GM19455 (cell line): Measurements from ENCODE around the gene ACSS3.
"Not testable (repeated sequence)": the region's sequence is repeated elsewhere in the genome, so short reads cannot be mapped to it uniquely, and the experiment has no call there.

Experiments used
- ATAC-seq: cut with Tn5 transposase; IDR thresholded peaks from one replicate; pipeline ENCODE4 v1.9.1; 2021; ENCODE audit not compliant: unreplicated experiment

Gene ACSS3

DNA sequence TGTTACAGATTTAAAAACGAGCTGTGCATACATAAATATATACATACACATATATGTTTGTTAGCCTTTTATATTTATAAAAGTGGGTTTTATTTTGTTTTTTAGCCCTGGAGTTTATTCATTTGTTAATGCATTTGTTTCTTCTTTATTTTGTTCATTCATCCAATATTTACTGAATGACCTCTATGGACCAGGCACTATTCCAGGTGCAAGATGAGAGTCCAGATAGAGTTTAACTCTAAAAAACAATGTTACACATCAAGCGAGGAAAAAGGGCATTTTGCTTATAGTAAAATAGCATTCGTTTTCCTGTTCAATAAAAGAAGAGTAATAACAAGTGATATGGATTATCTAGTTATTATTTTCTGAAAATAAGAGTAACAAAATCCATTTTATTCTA lies 14.2 kb downstream of the ACSS3 start:
- ATAC-seq = no peak

DNA sequence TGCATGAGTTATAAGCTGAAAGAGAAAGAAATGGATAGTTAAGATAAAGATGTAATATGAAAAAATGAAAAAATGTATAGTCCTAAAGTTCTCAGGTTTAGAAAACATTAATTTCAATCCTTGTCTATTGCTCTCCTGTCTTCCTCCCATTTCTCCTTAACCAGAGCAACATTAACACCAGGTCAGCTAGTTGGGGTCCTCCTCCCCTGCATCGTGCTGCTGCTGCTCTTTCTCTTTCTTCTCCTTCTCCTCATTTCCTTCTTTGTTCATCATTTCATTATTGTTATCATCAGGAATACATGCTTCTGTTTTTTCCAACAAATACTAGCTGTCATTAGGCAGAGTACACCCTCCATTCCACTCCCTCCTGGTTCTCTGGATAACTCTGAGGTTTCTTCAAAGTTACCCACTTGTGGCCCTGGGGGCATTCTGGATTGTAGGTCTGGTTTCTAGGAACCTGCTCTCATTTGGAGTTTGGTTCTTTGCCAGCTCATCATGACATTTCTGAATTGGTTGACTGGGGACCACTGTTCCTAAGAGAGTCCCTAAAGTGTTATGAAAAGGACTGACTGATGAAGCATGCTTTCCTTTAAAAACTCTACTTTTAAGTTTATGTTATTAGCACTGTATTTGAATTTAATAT lies 17.0 kb downstream of the ACSS3 start:
- no peak for ATAC-seq

GRCh38 chr12:81095501-81096232 lies 17.8 kb downstream of the ACSS3 start:
- no peak for ATAC-seq

DNA sequence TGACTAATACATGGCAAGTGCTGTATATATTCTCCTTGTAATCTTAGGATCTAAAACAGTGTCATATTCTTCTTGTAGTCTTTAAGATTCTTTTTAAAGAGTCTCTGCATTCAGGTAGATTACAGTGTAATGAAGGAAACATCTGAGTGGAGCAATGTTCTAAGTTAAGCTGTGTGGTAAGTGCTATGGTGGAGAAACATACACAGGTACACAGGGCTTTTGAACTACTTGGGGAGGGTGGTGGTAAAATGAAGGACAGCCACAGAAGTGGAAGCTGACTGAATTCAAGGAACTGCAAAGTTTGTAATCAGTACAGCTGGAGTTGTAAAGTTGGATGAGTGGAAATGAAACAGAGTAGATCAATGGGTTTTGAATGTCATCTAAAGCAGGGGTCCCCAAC lies 27.8 kb downstream of the ACSS3 start:
- ATAC-seq = no peak

DNA sequence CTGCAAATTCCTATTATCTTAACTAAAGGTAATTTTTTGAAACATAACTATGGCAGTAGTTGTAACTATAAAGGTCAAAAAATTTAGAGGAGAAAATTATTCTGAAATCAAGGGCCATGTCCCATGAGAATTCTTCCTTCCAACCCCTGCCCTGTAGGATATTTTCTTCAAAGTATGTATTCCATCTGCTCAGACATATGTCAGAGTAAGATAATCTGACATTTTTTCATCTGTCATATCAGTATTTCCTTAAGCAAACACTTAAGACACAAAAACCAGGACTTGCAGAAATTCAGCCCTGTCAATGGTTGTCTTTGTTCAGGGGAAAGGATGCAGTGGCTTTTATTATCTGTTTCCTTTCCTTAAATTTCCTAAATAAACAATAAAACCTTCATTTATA lies 36.3 kb downstream of the ACSS3 start:
- no peak for ATAC-seq

- not testable (repeated sequence) for ATAC-seq
These were observed 41.2 kb downstream of the ACSS3 start for GRCh38 chr12:81119069-81119468.

DNA sequence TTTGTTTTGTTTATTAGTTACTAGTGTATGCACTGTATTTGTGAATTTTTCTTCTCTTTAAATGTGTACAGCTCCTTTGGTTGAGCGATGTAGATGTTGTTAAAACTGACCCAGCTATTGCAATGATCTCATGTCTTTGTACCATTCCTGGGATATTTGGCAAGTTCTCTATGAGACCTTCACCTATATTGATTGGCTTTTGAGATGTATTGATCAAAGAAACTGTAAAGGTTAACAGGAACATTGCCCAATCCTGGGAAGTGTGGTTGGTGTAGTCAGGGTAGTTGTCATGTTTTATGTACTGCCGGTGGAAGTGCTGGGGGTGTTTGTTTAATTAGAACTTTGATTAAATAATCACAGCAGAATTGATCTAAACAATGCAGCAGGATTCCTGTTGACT lies 43.1 kb downstream of the ACSS3 start:
- ATAC-seq = no peak

DNA sequence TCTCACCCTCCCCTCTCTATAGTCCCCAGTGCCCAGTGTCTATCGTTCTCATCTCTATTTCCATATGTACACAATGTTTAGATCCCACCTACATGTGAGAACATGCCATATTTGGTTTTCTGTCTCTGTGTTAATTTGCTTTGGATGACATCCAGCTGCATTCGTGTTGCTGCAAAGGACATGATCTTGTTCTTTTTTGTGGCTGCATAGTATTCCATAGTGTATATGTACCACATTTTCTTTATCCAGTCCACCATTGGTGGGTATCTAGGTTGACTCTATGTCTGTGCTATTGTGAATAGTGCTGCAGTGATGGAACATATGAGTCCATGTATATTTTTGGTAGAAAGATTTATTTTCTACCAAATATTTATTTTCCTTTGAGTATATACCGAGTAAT lies 45.7 kb downstream of the ACSS3 start:
- ATAC-seq = no peak

GRCh38 chr12:81125691-81126090 lies 47.8 kb downstream of the ACSS3 start:
- ATAC-seq = no peak

- ATAC-seq = peak; percentile 99
These were observed 51.2 kb downstream of the ACSS3 start for GRCh38 chr12:81128930-81129554.

GRCh38 chr12:81136519-81136918 lies 58.6 kb downstream of the ACSS3 start:
- no peak for ATAC-seq

DNA sequence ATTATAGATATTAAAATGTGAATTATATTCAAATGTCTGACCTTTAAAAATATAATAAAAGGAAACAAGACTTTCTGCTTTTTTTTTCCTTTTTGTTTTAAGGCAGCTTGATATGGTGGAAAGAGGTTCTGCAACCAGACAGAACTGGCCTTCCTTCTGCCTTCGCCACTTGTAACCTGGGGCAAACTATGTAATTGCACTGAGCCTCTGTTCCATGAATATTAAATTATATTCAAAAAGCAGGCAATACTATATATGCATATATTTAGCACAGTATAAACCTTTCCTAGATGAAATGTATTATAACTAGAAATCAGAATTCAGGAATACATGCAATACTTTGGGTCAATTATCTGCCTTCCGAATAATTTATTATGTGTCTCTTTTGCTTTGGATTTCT lies 59.9 kb downstream of the ACSS3 start:
- ATAC-seq = no peak

DNA sequence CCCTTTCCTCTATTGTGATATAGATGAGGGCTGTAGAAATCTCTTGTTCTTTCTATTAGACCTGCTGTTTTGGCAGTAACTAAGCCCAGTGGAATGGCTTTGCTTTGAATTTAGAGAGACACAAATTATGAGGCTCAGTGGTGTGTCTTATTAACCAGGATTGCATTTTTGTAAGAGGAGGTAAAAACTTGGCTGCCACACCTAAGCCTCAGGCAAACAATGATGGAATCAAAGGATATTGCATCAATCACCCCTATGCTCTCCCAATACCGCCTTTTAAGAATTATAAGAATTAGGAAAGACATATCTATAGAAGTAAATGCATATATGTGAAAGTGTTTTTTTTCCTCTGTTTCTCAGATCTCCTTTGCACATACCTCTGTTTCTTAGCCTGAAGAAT lies 63.3 kb downstream of the ACSS3 start:
- ATAC-seq = no peak

DNA sequence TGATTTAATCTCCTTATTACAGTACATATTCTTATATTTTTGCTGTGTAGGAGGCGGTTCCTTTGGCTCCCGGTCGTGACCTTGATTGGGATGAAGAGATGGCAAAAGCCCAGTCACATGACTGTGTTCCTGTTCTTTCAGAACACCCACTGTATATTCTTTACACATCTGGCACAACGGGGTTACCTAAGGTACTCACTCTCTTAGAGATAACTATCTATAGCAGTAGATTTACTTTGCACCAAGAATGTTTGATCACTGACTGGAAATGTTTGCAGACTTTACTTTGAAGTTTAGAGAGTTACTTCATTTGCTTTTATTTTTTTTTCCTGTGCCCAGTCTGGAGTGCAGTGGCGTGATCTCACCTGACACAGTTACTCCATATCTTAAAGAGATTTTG lies 65.2 kb downstream of the ACSS3 start:
- no peak for ATAC-seq

- no peak for ATAC-seq
These were observed 68.6 kb downstream of the ACSS3 start for GRCh38 chr12:81146228-81147225.

GRCh38 chr12:81147292-81147919 lies 69.5 kb downstream of the ACSS3 start:
- no peak for ATAC-seq

DNA sequence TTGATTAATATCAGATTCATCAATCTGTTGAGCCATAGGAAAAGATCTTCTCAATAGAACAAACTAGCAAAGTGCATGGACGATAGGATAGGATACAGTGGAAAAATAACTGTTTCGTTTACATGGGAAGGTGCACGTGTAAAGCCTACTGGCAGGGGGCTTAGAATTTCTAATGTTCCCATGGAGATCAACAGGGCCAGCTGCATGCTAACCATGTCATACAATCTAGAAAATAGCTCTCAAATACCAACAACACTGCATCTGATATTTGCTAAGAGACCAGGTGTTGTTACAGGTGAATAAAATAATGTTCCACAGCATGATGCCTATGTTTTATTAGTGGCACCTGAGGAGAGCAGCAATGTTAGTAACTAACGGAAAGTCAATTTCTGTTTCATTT lies 72.5 kb downstream of the ACSS3 start:
- ATAC-seq = no peak

GRCh38 chr12:81159856-81160255 lies 82.0 kb downstream of the ACSS3 start:
- no peak for ATAC-seq

GRCh38 chr12:81161680-81162079 lies 83.8 kb downstream of the ACSS3 start:
- no peak for ATAC-seq

DNA sequence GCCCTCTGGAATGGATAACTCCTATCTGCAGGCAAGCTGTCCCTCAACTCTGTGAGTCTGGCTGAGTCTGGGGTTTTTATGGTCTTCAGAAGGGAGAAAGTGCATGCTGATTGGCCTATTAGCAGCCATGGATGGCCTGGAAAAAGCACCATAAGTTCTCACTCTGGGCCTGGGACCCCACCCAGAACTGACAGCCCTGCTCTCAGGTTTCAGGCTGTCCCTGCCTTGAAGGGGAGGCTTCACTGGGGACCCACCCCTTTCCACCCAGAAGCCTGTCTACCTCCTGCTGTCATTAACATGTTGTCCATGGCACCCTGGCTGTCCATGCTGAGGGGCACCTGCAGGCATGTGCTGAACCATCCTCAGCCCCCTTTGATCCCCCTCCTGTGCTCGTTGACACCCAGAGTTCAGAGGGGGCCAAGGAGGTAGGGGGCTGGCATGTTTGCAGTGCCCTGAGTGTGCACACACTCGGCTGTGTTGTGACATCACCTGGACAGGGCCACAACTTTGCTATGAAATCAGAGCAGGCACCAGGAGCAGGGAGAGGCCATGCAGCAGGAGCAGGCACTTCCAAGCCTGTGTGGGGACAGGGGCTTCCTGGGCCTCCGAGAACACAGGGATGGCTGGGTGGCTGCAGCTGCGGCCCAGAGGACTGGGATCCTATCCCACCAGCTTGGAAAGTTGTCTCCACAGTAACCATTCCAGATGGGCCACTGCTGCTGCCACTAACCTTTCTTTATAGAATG lies 84.7 kb downstream of the ACSS3 start:
- no peak for ATAC-seq
